HG03103 (cell line): ENCODE measurements around the gene DHRS2.
A peak's percentile ranks its signal among the peaks of the same experiment; 100 is the strongest.
"Not testable (repeated sequence)": the region's sequence is repeated elsewhere in the genome, so short reads cannot be mapped to it uniquely, and the experiment has no call there.

Source experiments
- ATAC-seq: cut with Tn5 transposase; IDR thresholded peaks from one replicate; pipeline ENCODE4 v1.9.1; 2021; ENCODE audit warnings: low read depth; ENCODE audit not compliant: unreplicated experiment

DHRS2 gene

DNA sequence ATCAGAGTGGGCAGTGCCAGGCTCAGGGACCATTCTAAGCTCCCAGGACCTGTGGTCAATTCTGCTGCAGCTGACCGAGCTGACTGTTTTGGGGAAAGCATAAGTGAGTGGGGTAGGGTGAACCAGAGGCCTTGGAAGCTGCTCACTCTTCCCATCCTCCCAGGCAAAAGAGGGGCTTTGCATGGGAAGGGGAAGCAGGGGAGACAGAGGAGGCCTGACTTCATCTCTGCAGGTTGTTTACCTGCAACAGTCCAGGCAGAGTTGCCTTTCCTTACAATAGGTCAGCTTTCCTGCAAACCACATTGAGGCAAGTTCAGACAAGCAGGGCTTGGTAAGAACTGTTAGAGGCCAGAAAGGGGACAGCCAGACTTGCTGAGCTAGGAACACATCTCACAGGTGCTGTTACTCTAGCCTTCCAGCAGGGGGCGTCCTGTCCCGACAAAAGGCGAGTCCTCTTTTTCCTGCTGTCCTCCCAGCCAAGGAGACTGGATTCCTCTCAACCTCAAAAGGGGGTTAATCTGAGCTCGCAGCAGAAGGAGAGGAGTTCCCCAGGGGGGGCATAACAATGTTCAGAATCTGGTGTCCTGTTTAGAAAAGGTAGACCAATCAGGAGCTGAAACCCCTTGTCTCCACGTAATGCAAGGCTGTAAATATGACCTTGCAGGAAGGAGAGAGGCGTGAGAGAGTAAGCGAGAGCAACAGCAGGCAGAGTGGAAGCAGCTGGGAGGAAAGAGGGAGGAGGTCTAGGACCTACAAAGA, 4.3 kb upstream of the DHRS2 start:
- peak; percentile 65 for ATAC-seq

DNA sequence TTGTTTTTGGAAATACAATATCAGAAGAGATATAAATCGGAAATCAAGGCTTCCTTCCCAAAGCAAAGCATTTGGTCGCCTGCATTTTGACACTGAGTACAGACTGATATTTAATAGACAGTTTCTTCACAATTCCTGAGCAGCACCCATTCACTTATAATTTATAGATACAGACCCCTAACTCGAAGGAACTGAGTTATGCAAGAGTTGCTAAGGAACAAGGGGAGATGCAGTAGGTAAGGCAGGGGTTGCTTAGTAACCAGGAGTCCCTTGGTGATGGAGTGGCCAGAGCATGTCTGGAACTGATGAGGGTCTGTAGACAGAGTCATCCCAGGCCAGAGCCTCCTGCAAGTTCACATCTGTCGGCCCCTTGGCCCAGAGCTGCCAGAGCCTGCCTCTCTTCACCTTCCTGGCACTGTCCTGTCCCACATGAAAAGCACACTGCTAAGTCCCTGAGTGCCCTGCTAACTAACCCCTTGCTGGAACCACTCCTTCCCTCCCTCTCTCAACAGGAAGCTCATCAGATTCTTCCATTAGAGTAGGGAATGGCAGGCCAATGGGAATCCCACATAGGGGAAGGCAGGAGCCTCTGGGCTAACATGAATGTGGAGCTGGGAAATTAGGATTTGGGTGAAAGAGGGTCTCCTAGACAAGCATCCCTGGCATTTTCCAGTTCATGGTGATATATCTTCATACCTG, 3.6 kb upstream of the DHRS2 start:
- ATAC-seq, result no peak

DNA sequence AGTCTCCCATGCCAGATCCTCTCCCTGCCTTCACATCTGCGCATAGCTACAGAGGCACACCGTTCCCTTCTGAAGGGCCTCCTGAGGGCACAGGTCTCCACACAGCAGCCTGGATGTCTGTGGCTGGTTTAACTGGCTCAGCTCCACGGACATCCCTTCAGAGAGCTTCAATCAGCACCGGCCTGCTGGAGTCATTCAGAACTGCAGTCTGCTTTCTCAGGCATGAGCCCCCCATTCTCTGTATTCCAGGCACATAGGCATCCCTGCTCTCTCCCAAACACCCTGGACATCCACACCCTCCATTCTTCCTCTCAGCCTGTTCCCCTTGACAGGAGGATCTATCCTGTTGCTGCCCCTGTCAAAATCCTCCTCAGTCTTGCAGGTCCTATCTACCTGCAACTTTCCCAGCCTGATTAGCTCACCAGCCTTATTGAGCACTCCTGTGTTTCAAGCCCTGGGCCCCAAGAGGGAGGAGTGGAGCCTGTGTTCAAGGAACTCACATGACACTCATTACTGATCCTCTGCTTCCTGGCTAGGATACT, 2.9 kb upstream of the DHRS2 start:
- ATAC-seq, result no peak

GRCh38 chr14:23634698-23635412, 1.3 kb upstream of the DHRS2 start:
- ATAC-seq, result not testable (repeated sequence)

DNA sequence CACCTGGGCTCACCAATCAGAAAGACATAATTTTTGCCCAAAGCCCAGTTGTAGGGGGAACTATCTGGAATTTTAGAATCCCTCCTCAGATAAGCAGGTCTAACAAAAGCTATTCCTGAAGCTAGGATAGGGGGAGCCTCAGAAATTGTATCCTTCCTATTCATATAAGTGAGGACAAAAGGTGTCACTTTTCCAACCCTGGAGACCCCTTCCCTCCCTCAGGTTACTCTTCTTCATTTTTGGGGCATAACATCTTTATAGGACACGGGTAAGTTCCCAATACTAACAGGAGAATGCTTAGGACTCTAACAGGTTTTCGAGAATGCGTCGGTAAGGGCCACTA, 1.1 kb downstream of the DHRS2 start:
- ATAC-seq, result not testable (repeated sequence)

DNA sequence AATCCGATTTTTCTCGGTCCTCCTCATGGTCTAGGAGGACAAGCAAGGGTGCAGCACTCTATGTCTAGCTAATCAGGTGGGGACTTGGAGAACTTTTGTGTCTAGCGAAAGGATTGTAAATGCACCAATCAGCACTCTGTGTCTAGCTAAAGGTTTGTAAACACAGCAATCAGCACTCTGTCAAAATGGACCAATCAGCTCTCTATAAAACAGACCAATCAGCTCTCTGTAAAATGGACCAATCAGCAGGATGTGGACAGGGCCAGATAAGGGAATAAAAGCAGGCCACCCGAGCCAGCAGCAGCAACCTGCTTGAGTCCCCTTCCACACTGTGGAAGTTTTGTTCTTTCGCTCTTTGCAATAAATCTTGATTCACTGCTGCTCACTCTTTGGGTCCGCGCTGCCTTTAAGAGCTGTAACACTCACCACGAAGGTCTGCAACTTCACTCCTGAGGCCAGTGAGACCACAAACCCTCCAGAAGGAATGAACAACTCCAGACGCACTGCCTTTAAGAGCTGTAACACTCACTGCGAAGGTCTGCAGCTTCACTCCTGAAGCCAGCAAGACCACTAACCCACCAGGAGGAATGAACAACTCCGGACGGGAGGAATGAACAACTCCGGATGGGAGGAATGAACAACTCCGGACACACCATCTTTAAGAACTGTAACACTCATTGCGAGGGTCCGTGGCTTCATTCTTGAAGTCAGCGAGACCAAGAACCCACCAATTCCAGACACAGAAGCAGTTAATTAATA, 1.7 kb downstream of the DHRS2 start:
- ATAC-seq, result not testable (repeated sequence)

GRCh38 chr14:23638414-23639047, 2.4 kb downstream of the DHRS2 start:
- ATAC-seq, result no peak

DNA sequence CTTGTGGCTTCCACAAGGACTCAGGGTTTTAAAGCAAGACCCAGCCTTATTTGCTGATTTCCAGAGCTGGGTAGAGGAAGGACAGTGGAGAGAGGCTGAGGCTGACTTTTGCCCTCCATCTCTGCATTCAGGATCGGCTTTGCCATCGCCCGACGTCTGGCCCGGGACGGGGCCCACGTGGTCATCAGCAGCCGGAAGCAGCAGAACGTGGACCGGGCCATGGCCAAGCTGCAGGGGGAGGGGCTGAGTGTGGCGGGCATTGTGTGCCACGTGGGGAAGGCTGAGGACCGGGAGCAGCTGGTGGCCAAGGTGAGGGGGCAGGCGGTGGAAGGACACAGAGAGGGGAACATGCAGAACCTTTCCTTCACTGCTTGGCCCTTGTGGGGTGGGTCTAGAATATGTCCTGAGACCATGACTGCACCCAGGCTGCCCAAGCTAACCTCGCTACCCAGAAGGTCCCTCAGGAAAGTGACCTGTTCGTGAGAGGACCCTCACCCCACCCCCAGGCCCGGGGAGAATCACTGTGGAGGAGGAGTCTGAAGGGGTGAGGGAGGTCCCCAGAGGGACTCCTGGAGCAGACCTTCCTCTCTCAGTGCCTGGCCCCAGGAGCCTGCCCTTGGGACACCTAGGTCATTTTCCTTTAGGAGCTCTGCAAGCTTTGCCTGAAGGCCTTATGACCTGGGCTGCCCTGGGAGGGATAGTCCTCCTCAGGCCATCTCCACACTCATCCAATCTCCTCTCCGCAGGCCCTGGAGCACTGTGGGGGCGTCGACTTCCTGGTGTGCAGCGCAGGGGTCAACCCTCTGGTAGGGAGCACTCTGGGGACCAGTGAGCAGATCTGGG, 3.1 kb downstream of the DHRS2 start:
- ATAC-seq, result no peak

DNA sequence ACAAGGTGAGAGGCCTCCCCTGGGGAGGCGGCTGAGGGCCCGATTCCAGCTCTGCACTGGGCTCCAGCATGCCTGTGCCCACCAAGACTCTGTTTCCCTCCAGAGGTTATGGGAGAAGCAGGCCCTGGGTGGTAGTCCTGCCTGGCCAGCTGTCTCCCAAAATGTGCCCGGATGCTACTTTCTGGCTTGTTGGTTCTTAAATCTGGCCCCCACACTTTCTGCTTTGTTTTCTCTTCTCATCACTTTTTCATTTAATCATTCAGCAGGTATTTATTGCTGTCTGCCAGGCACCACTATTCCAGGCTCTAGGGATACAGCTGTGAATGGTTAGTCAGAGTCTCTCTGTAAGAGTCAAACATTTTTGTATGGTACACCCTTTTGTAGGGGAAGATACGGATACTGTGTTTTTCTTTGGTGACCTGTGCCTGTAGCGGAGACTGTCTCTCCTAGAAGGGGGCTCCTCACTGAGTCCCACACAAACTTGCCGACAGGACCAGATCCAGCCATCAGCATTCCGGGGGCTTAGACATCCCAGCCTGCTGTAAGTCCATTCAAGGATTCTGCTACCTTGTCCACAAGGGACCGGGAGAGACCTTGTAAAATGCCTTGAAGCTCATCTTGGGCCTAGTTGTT, 3.8 kb downstream of the DHRS2 start:
- no peak for ATAC-seq

DNA sequence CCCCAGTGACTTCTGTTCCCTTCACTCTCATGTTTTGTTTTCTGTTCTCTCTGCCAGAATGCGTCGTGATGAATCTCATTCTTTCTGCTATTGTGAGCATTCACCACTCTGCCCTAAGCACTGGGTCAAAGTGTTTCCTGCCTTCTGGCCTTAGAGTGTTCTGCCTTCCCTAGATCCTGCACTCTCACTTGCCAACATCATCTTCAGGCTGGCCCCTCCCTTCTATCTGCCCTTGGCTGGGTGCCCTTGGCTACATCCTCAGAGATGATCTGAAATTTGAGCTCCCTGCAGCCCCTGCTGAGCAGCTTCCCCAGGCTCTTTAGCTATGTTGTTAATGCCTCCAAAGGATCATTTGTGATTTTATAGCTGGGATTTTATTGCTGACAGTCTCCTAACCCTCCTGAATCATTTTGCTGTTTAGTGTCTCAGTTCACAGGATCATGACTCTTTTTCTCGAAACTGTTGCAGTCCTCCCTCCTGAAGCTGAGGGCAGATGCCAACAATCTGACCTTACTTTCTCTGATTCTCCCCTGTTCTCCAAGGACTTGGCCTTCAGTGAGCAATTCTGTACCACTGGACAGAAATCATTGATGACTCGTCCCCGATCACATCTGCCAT, 4.5 kb downstream of the DHRS2 start:
- ATAC-seq, result no peak

- ATAC-seq, result no peak
These were observed 5.2 kb downstream of the DHRS2 start for GRCh38 chr14:23641180-23641914.

GRCh38 chr14:23641915-23642588, 5.9 kb downstream of the DHRS2 start:
- no peak for ATAC-seq

- ATAC-seq, result no peak
These were observed 7.5 kb downstream of the DHRS2 start for GRCh38 chr14:23643533-23644194.

- ATAC-seq, result no peak
These were observed 8.2 kb downstream of the DHRS2 start for GRCh38 chr14:23644195-23644918.

DNA sequence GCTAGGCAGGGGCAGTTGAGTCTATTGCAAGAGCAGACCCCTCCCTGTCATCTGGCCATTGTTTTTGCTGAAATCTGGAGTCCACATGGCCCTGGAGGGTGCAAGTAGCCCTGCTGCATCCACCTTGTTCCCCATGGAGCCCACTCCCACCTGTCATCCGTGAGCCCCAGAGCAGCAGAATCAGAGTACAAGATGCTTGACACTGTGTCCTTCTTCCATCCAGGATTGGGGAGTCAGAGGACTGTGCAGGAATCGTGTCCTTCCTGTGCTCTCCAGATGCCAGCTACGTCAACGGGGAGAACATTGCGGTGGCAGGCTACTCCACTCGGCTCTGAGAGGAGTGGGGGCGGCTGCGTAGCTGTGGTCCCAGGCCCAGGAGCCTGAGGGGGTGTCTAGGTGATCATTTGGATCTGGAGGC, 8.8 kb downstream of the DHRS2 start:
- no peak for ATAC-seq

DNA sequence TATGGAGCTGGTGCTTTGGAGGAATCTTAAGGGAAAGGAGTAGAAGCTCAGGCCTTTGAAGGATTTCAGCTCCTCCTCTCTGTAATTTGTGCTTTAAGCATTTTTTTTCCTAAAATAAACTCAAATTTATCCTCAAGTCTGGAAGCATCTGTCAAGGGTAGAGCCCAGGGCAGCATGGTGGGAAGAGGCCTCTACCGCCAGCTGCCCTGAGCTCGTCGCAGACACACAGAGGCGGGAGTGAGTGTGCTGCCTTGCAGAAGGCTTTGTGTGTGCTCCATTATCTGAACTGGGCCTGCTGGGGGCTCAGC, 9.3 kb downstream of the DHRS2 start:
- ATAC-seq, result no peak
